ENCODE results near the gene ANO1.

Gene ANO1

GRCh38 chr11:70097783-70098563 lies 19.9 kb downstream of the ANO1 start:
- TF ChIP-seq CTCF (IDR thresholded peaks at IDR 0.05; ENCODE audit: insufficient read depth, low read length, poor library complexity, severe bottlenecking) (no peak), EZH2phosphoT487 (conservative IDR thresholded peaks at IDR 0.05; ENCODE audit: low read length) (no peak)
- no peaks in the 10 kb centered on the region for H3K79me2 ChIP-seq (ENCODE audit: insufficient read depth, low read length)
- no peaks in the 10 kb centered on the region for H3F3A ChIP-seq (ENCODE audit: insufficient read depth)
- H2AFZ ChIP-seq (ENCODE audit: low read depth, low read length, severe bottlenecking): no peak overlapping the region
- H3K27me3 ChIP-seq (ENCODE audit: low read length): no peaks in the 10 kb centered on the region
- no peak overlapping the region for H3K4me2 ChIP-seq (ENCODE audit: low read depth, low read length, poor library complexity, severe bottlenecking)
- H3K36me3 ChIP-seq (ENCODE audit: low read length): no peaks in the 10 kb centered on the region
- no peak overlapping the region for H3K27ac ChIP-seq (ENCODE audit: low read depth, low read length)
- no peaks in the 10 kb centered on the region for H4K20me1 ChIP-seq (ENCODE audit: low read depth, low read length)
- no peaks in the 10 kb centered on the region for H3K9me2 ChIP-seq (replicated peaks; ENCODE audit: insufficient read depth, low read length)
- no peaks in the 10 kb centered on the region for H3K9me3 ChIP-seq (ENCODE audit: insufficient read depth, low read length)
- H3K9ac ChIP-seq (ENCODE audit: low read length): no peak overlapping the region
- H3K4me3 ChIP-seq (ENCODE audit: insufficient read depth, low read length, poor library complexity, severe bottlenecking): no peak overlapping the region

GRCh38 chr11:70098936-70099335 lies 20.8 kb downstream of the ANO1 start:
- H3K9me3 ChIP-seq (ENCODE audit: insufficient read depth, low read length): no peaks in the 10 kb centered on the region
- no peaks in the 10 kb centered on the region for H3K27me3 ChIP-seq (ENCODE audit: low read length)
- H3K9ac ChIP-seq (ENCODE audit: low read length): no peak overlapping the region
- no peak overlapping the region for H3K4me2 ChIP-seq (ENCODE audit: low read depth, low read length, poor library complexity, severe bottlenecking)
- H3K4me3 ChIP-seq (ENCODE audit: insufficient read depth, low read length, poor library complexity, severe bottlenecking): no peak overlapping the region
- H3K36me3 ChIP-seq (ENCODE audit: low read length): no peaks in the 10 kb centered on the region
- no peak overlapping the region for H3K27ac ChIP-seq (ENCODE audit: low read depth, low read length)
- H4K20me1 ChIP-seq (ENCODE audit: low read depth, low read length): no peaks in the 10 kb centered on the region
- no peaks in the 10 kb centered on the region for H3K9me2 ChIP-seq (replicated peaks; ENCODE audit: insufficient read depth, low read length)
- no peak overlapping the region for H2AFZ ChIP-seq (ENCODE audit: low read depth, low read length, severe bottlenecking)
- no peak for TF ChIP-seq EZH2phosphoT487 (conservative IDR thresholded peaks at IDR 0.05; ENCODE audit: low read length)
- no peak for TF ChIP-seq CTCF (IDR thresholded peaks at IDR 0.05; ENCODE audit: insufficient read depth, low read length, poor library complexity, severe bottlenecking)
- H3K79me2 ChIP-seq (ENCODE audit: insufficient read depth, low read length): no peaks in the 10 kb centered on the region
- no peaks in the 10 kb centered on the region for H3F3A ChIP-seq (ENCODE audit: insufficient read depth)

- Histone ChIP-seq H3K9me3 (ENCODE audit: insufficient read depth, low read length) (no peaks in the 10 kb centered on the region), H3K4me2 (ENCODE audit: low read depth, low read length, poor library complexity, severe bottlenecking) (no peak overlapping the region), H4K20me1 (ENCODE audit: low read depth, low read length) (no peaks in the 10 kb centered on the region), H3K9ac (ENCODE audit: low read length) (no peak overlapping the region), H3K79me2 (ENCODE audit: insufficient read depth, low read length) (no peaks in the 10 kb centered on the region), H3F3A (ENCODE audit: insufficient read depth) (no peaks in the 10 kb centered on the region), H3K27ac (ENCODE audit: low read depth, low read length) (no peak overlapping the region), H3K27me3 (ENCODE audit: low read length) (no peaks in the 10 kb centered on the region), H2AFZ (ENCODE audit: low read depth, low read length, severe bottlenecking) (no peak overlapping the region), H3K36me3 (ENCODE audit: low read length) (no peaks in the 10 kb centered on the region), H3K9me2 (replicated peaks; ENCODE audit: insufficient read depth, low read length) (no peaks in the 10 kb centered on the region), H3K4me3 (ENCODE audit: insufficient read depth, low read length, poor library complexity, severe bottlenecking) (no peak overlapping the region)
- no peak for TF ChIP-seq EZH2phosphoT487 (conservative IDR thresholded peaks at IDR 0.05; ENCODE audit: low read length)
- no peak for TF ChIP-seq CTCF (IDR thresholded peaks at IDR 0.05; ENCODE audit: insufficient read depth, low read length, poor library complexity, severe bottlenecking)
These were observed 21.6 kb downstream of the ANO1 start for GRCh38 chr11:70099578-70100279.

All from SU-DHL-6 (cell line).